Motor neuron (in vitro differentiated cells): ENCODE measurements around the gene PATL1. TPM values are rescaled to one million over a fixed set of nuclear protein-coding genes. Genes with fewer than 3 reads are reported as not detected.
"Not testable (repeated sequence)": the region's sequence is repeated elsewhere in the genome, so short reads cannot be mapped to it uniquely, and the experiment has no call there.

ENCODE experiments used
- ATAC-seq, 8 experiments: fragments of 200-7000 bp; cut with Tn5 transposase; replicated peaks in 6 of 8; 2 replicates each; pipeline ENCODE4 v1.8.0; 2021; ENCODE audit warnings: mild to moderate bottlenecking in 8 of 8, moderate library complexity in 8 of 8
- H3K27ac ChIP-seq, 2 donors: fragments of 250-450 bp; sonication (Bioruptor Pico); 2 replicates each; pipeline ENCODE4 v1.9.0; 2021; ENCODE audit warnings: antibody characterized with exemption in 2 of 2, mild to moderate bottlenecking in 2 of 2, moderate library complexity in 1 of 2
- H3K4me1 ChIP-seq, 2 donors: fragments of 250-450 bp; sonication (Bioruptor Pico); replicated peaks in 1 of 2; 2 replicates each; pipeline ENCODE4 v1.6.1; 2021; ENCODE audit warnings: antibody characterized with exemption in 2 of 2, mild to moderate bottlenecking in 2 of 2, moderate library complexity in 1 of 2
- H3K4me3 ChIP-seq, 5 donors: fragments of 250-450 bp; sonication (Bioruptor Pico); 2 replicates each; pipeline ENCODE4 v1.9.0; 2021; ENCODE audit warnings: antibody characterized with exemption in 5 of 5, mild to moderate bottlenecking in 5 of 5, moderate library complexity in 4 of 5
- WGBS, 10 experiments: fragments of 450-650 bp; shearing (Covaris generic); methylation state at CpG; one replicate each; pipeline ENCODE4 v1.0.0; 2022; 5-methylcytosine and 5-hydroxymethylcytosine counted together
- in situ Hi-C, 9 experiments: fragments of 400-800 bp; cut with MboI; loops; one replicate each; pipeline ENCODE4 v1.15.0; 2021; ENCODE audit warnings: low sequenced_read_pairs in 9 of 9, low pct_unique_long_range_greater_than_20kb in 2 of 9; ENCODE audit not compliant: unreplicated experiment in 9 of 9
- total RNA-seq, 8 experiments: library from RNA; unstranded; fragments of 300-600 nt; gene quantifications; 2 replicates each; pipeline versions ENCODE4 v1.2.3 to v1.2.4, GENCODE V29; 2022

Gene PATL1, protein sequence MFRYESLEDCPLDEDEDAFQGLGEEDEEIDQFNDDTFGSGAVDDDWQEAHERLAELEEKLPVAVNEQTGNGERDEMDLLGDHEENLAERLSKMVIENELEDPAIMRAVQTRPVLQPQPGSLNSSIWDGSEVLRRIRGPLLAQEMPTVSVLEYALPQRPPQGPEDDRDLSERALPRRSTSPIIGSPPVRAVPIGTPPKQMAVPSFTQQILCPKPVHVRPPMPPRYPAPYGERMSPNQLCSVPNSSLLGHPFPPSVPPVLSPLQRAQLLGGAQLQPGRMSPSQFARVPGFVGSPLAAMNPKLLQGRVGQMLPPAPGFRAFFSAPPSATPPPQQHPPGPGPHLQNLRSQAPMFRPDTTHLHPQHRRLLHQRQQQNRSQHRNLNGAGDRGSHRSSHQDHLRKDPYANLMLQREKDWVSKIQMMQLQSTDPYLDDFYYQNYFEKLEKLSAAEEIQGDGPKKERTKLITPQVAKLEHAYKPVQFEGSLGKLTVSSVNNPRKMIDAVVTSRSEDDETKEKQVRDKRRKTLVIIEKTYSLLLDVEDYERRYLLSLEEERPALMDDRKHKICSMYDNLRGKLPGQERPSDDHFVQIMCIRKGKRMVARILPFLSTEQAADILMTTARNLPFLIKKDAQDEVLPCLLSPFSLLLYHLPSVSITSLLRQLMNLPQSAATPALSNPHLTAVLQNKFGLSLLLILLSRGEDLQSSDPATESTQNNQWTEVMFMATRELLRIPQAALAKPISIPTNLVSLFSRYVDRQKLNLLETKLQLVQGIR
- total RNA-seq, result 10 to 100 TPM in 6 of 8 experiments, 1 to 10 TPM in 2; 8.4 to 26.2 (median 14.1) TPM

- WGBS, 10 experiments, result 0% methylated on average over 1 to 26 of the region's 68 CpGs; no CpG with 5 or more reads in 3 of the 10 experiments
- in situ Hi-C loops, result no loop called here
Observed at GRCh38 chr11:59668950-59669610, at the start of gene PATL1. Gene PATL1 (minus strand): TSS chr11:59669037. CDS start chr11:59668895, 142 bp downstream.

DNA sequence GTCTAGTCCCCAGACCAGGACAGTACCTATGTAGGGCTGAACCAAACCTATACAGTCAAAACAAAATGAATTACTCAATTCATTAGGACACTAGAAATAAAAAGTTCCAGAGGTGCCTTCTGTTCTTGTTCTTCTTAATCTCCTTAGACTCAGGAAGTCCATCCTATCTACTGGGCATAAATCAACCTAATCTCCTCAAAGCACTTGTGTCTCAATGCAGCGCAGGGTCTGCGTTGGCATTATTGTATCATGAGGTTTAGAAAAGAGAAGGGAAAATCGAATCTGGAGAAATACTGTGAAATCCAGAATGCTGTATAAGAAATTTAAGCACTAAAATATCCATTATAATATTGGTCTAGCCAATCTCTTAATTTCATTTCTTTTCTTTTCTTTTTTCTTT lies 47.2 kb upstream of the PATL1 start:
- Histone ChIP-seq H3K4me1 (no peaks in the 10 kb centered on the region), H3K4me3 (no peak overlapping the region), H3K27ac (no peak overlapping the region)
- 0 to 92% (median 67%) methylated on average over 2 to 3 of the region's 3 CpGs; no CpG with 5 or more reads in 2 of the 10 experiments for WGBS, 10 experiments
- no peak for ATAC-seq
- in situ Hi-C loops, result no loop called here

More at GRCh38 chr11:59668950-59669610, at the start of gene PATL1:
- peak within 1 kb of the TSS; percentile 93 to 97 for H3K27ac ChIP-seq
- ATAC-seq, result peak; percentile 85 to 92 (median 88)
- peaks cover 0 to 13% of the 10 kb centered on the region in 2 donors for H3K4me1 ChIP-seq
- H3K4me3 ChIP-seq, result peak within 1 kb of the TSS; percentile 50 to 76 (median 68)

DNA sequence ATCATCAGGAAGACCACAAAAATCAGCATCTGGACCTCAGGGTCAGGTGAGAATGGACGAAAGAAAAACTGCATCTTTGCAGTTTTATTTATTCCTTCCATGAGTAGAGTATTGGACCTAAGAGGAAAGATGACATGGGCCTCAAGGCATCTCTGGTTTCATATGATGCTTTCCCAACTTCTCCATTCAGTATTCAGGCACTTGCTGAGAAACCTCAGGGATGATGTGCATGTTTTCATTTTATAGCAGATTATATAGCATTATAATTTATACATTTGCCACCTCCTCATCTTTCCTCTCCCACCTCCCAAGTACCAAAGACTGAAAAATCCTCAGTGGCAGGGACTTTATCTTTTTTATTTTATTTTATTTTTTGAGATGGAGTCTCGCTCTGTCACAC lies 44.9 kb upstream of the PATL1 start, which contains the start of gene OR10V1:
OR10V1 (minus strand) TSS at position 101 of the 400 bp plus-strand sequence; CDS start at position 101, 0 bp downstream.
- no peak within 1 kb of the TSS for H3K4me3 ChIP-seq
- H3K27ac ChIP-seq, result no peak within 1 kb of the TSS
- 17 to 100% (median 67%) methylated on average over 1 to 2 of the region's 2 CpGs; no CpG with 5 or more reads in 3 of the 10 experiments for WGBS, 10 experiments
- ATAC-seq, result no peak
- in situ Hi-C loops, result no loop called here
- no peaks in the 10 kb centered on the region for H3K4me1 ChIP-seq

DNA sequence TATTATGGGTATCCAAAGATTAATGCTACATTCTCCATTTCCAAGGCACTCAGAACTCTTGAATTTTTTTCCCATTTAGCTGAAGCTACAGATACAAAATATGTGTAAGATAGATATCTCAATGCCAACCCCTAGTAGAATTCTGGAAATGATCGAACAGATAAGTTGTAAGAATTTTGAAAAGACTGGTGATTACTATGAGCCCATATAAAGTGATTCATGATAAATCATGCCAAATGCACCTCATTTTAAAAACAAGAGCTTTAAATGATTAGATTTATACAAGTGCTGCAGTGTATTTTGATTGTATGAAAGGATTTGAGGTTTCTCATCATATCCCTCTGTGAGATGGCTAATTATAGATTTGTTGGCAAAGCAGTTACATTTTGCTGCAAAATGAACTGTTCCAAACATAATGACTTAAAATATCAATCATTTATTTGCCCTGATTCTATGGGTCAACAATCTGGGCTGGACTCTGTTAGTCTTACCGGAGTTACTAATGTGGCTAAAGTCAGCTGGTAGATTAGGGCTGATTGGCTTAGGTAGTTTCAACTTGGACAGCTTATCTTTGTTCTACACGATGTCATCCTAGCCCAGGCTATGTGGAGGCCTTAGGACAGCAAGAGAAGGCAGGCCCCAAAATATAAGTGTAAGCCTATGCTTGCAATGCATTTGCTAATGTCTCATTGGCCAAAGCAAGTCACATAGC lies 41.5 kb upstream of the PATL1 start:
- ATAC-seq, result no peak

DNA sequence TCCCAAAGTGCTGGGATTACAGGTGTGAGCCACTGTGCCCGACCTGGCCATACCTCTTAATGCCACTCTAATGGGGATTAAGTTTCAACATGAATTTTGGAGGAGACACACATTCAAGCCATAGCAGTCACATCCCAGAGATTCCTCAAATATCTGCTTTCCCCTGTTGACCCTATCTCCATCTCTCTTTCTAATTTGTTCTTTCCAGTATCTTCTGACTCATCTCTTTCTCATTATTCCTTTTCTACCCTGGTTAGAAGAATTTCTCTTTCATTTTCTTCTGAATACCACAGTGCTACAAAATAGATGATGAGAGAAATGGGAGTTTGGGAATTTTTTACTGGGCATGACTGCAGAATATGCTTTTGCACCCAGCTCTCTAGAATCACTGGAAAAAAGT lies 39.7 kb upstream of the PATL1 start:
- ATAC-seq, result no peak
- in situ Hi-C loops, result no loop called here
- no peak overlapping the region for H3K27ac ChIP-seq
- no peak overlapping the region for H3K4me3 ChIP-seq
- no peaks in the 10 kb centered on the region for H3K4me1 ChIP-seq
- 0 to 63% (median 47%) methylated on average over 1 of the region's 1 CpG; no CpG with 5 or more reads in 4 of the 10 experiments for WGBS, 10 experiments

More for the DNA sequence above, 41.5 kb upstream of the PATL1 start:
- H3K27ac ChIP-seq, result no peak overlapping the region
- in situ Hi-C loops, result no loop called here
- 61 to 100% (median 88%) methylated on average over 1 to 3 of the region's 3 CpGs; no CpG with 5 or more reads in 3 of the 10 experiments for WGBS, 10 experiments
- no peaks in the 10 kb centered on the region for H3K4me1 ChIP-seq
- H3K4me3 ChIP-seq, result no peak overlapping the region

DNA sequence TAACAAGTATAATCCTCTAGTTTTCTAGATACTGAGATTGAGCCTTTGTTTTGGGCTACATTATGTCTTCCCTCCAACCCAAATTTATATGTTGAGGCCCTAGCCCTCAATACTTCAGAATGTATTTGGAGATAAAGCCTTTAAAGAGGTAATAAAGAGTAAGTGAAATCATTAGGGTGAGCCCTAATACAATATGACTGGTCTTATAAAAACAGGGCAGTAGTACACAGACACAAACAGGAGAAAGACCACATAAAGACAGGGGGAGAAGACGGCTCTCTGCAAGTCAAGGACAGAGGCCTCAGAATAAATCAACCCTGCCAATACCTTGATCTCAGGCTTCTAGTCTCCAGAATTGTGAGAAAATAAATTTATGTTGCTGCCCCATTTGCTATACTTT lies 38.5 kb upstream of the PATL1 start:
- no peak overlapping the region for H3K27ac ChIP-seq
- ATAC-seq, result no peak
- WGBS, 10 experiments, result 0 to 50% (median 17%) methylated on average over 1 of the region's 1 CpG; no CpG with 5 or more reads in 6 of the 10 experiments
- in situ Hi-C loops, result no loop called here
- H3K4me1 ChIP-seq, result no peaks in the 10 kb centered on the region
- H3K4me3 ChIP-seq, result no peak overlapping the region

- in situ Hi-C loops, result no loop called here
- WGBS, 10 experiments, result 31 to 93% (median 62%) methylated on average over 2 to 5 of the region's 5 CpGs
- Histone ChIP-seq H3K4me1 (no peaks in the 10 kb centered on the region), H3K27ac (no peak overlapping the region), H3K4me3 (no peak overlapping the region)
- no peak for ATAC-seq
Observed at GRCh38 chr11:59706518-59707285, 37.9 kb upstream of the PATL1 start.

DNA sequence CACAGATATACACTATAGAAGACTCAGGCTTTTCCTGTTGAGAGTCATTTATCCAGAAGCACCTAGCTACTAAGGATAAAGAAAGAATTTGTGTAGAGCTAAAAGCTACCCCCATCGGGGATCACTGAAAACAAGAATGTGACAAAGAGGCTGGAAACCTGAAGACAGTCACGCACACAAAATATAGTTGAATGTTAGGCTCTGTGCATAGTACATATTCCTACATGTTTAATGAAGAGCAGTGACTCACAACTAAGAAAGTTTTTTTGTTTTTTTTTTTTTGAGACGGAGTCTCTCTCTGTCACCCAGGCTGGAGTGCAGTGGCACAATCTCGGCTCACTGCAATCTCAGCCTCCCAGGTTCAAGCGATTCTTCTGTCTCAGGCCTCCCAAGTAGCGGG lies 36.5 kb upstream of the PATL1 start:
- WGBS, 10 experiments, result 38 to 100% (median 85%) methylated on average over 1 to 6 of the region's 6 CpGs; no CpG with 5 or more reads in 2 of the 10 experiments
- Histone ChIP-seq H3K27ac (no peak overlapping the region), H3K4me3 (no peak overlapping the region), H3K4me1 (no peaks in the 10 kb centered on the region)
- ATAC-seq, result peak in 2 of 8 experiments; percentile 98
- in situ Hi-C loops, result no loop called here

DNA sequence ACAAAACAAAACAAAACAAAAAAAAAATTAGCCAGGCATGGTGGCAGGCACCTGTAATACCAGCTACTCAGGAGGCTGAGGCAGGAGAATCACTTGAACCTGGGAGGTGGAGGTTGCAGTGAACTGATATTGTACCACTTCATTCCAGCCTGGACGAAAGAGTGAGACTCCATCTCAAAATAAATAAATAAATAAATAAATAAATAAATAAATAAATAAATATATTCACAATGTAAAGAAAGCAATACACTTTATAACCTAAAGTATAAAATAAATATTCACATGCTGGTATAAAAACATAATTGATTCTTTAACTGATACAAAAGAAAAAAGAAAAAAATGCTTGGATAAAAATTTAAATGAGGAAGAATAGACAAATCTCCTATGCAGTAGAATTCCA lies 34.7 kb upstream of the PATL1 start:
- H3K4me1 ChIP-seq, in situ Hi-C loops, H3K4me3 ChIP-seq, H3K27ac ChIP-seq, ATAC-seq: not testable (repeated sequence)
- 57 to 100% (median 91%) methylated on average over 1 of the region's 1 CpG; no CpG with 5 or more reads in 1 of the 10 experiments for WGBS, 10 experiments

- H3K4me3 ChIP-seq, in situ Hi-C loops, H3K27ac ChIP-seq, ATAC-seq, H3K4me1 ChIP-seq: not testable (repeated sequence)
- 20 to 100% (median 86%) methylated on average over 1 to 4 of the region's 5 CpGs; no CpG with 5 or more reads in 2 of the 10 experiments for WGBS, 10 experiments
Observed at GRCh38 chr11:59700157-59700556, 31.3 kb upstream of the PATL1 start.

DNA sequence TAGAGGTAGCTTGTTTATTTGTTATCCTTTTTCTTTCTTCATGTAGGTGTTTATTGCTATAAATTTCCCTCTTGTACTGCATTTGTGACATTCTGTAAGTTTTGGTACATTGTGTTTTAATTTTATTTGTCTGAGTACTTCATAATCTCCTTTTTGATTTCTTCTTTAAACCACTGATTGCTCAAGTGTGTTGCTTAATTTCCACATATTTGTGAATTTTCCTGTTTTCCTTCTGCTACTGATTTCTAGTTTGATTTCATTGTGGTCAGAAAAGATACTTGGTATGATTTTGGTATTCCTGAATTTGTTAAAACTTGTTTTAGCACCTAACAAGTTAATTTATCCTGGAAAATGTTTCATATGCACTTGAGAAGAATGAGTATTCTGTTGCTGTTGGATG lies 29.7 kb upstream of the PATL1 start:
- in situ Hi-C loops, result no loop called here
- no peak for ATAC-seq

GRCh38 chr11:59692915-59693314 lies 24.1 kb upstream of the PATL1 start:
- no peak overlapping the region for H3K4me3 ChIP-seq
- no peaks in the 10 kb centered on the region for H3K4me1 ChIP-seq
- ATAC-seq, result no peak
- no peak overlapping the region for H3K27ac ChIP-seq
- in situ Hi-C loops, result no loop called here

More for the DNA sequence above, 29.7 kb upstream of the PATL1 start:
- Histone ChIP-seq H3K4me3 (no peak overlapping the region), H3K27ac (no peak overlapping the region), H3K4me1 (no peaks in the 10 kb centered on the region)
